HFF-Myc (cell line): Measurements from ENCODE around the gene CHMP6.

ENCODE experiments used
- DNase-seq: peaks from one replicate; pipeline ENCODE4 v3.0.0-alpha.2; 2011; ENCODE audit warnings: low read depth; ENCODE audit errors: extremely low read depth
- H3K4me3 ChIP-seq: replicated peaks from 2 replicates; pipeline ENCODE4 v1.5.1; 2011; ENCODE audit warnings: low read depth, mild to moderate bottlenecking, control low read depth, low read length
- TF ChIP-seq, protein P1 (sequence below): IDR thresholded peaks from 2 replicates; pipeline ENCODE4 v1.5.1; 2012; ENCODE audit warnings: mild to moderate bottlenecking, low read depth, low read length, control low read depth; ENCODE audit errors: missing control alignments

CHMP6 gene

DNA sequence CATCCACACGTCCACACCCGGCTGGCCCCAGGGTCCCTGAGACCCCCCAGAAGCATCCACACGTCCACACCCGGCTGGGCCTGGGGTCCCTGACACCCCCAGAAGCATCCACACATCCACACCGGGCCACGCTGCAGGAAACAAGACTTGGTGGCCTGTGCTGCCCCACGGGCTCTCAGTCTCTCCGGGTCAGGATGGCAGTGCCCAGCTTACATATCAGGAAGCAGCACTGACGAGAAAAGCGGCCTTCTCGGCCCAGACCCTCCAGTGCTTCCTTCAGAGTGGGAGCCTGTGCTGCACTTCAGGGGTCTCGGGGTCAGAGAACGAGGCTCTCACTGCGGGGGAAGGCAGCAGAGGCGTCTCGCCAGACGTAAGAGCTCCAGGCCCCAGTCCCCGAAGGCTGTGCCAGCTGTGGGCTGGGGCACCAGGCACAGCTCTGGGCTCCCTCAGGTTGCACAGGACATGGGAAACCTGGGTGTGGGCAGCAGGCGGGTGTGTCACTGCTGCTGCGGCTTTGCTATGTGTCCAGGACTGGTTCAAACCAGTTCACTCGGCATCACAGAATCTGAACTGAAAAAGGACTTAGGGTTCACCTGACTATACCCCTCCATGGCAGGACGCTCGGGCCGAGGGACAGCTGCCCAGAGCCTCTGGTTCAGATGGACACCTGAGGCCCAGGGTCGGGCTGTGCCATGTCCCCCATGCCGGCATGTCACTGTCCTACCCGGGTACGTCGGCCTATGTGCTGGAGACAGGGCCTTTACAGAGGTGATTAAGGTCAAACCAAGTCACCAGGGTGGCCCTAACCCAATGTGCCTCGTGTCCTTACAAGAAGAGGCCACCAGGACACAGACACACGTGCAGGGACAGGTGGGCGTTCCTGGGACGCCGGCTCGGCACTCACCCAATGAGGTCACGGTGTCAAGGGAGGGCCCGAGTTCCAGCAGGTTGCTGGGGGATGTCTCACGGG, 40.2 kb upstream of the CHMP6 start:
- TF ChIP-seq, protein P1, sequence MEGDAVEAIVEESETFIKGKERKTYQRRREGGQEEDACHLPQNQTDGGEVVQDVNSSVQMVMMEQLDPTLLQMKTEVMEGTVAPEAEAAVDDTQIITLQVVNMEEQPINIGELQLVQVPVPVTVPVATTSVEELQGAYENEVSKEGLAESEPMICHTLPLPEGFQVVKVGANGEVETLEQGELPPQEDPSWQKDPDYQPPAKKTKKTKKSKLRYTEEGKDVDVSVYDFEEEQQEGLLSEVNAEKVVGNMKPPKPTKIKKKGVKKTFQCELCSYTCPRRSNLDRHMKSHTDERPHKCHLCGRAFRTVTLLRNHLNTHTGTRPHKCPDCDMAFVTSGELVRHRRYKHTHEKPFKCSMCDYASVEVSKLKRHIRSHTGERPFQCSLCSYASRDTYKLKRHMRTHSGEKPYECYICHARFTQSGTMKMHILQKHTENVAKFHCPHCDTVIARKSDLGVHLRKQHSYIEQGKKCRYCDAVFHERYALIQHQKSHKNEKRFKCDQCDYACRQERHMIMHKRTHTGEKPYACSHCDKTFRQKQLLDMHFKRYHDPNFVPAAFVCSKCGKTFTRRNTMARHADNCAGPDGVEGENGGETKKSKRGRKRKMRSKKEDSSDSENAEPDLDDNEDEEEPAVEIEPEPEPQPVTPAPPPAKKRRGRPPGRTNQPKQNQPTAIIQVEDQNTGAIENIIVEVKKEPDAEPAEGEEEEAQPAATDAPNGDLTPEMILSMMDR, result no peak
- no peak for DNase-seq
- no peak overlapping the region for H3K4me3 ChIP-seq

DNA sequence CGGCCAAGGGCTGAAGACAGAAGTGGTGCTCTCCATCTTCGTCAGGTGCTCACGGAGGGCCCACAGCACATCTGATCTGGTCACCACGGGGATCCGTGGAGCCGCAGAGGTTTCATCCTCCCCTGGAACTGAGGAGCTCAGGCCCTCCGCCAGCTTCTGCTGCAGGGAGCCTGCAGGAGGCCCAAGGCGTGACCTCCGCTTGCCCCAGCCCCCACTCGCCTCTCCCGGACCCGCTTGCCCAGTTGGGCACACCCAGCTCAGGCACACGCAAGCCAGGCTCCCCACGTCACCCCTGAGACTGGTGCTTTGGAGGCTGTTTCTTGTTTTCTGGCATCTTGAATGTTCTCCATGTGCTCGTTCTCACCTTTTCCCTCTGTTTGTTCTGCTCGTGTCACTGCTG, 39.4 kb upstream of the CHMP6 start:
- DNase-seq, result no peak
- TF ChIP-seq, protein P1, result no peak
- H3K4me3 ChIP-seq, result no peak overlapping the region

DNA sequence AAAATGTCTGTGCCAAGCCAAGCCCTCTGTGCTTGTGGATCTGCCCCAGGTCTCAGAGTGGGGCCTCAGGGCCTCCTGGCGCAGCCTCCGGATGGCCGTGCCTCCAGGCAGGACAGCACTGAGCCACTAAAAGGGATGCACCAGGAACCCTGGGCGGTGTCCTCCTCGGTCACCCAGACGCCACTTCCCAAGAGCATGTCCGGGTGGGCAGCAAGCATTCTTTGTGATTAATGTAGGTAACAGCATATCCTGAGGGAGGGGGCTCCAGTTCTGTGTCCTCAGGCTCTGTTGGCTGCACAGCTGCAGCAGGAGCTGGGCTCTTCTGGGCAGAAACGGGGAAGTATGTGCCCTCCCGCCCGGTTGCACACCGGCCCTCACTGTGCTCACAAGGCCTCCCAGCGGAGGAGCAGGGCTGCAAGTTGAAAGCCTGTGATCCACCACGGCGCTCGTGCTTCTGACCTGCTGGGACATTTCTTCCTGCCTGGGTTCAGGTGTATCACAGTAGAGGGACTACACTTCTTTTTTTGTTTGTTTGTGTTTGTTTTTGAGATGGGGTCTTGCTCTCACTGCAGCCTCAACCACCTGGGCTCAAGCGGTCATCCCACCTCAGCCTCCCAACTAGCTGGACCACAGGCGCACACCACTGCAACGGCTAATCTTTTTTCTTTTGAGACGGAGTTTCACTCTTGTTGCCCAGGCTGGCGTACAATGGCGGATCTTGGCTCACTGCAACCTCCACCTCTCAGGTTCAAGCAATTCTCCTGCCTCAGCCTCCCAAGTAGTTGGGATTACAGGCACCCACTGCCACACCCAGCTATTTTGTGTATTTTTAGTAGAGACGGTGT, 37.9 kb upstream of the CHMP6 start:
- DNase-seq, result no peak
- TF ChIP-seq, protein P1, result no peak
- H3K4me3 ChIP-seq, result no peak overlapping the region

DNA sequence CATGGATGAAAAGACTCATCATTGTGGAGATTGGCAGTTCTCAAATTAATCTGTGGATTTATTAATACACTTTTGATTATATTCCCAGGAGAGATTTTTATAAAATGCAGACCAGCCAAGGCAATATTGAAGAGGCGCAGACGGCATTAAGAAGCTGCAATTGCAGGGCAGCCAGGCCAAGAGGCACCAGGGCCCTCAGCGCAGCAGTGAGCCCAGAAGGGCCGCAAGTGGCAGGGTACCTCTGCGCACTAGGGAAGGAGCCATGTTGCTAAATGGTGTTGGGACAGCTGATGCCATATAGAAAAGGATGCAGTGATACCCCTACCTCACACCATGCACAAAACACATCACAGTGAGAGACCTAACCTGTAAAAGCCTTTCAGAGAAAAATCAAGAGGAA, 36.6 kb upstream of the CHMP6 start:
- H3K4me3 ChIP-seq, result no peak overlapping the region
- TF ChIP-seq, protein P1, result no peak
- no peak for DNase-seq

DNA sequence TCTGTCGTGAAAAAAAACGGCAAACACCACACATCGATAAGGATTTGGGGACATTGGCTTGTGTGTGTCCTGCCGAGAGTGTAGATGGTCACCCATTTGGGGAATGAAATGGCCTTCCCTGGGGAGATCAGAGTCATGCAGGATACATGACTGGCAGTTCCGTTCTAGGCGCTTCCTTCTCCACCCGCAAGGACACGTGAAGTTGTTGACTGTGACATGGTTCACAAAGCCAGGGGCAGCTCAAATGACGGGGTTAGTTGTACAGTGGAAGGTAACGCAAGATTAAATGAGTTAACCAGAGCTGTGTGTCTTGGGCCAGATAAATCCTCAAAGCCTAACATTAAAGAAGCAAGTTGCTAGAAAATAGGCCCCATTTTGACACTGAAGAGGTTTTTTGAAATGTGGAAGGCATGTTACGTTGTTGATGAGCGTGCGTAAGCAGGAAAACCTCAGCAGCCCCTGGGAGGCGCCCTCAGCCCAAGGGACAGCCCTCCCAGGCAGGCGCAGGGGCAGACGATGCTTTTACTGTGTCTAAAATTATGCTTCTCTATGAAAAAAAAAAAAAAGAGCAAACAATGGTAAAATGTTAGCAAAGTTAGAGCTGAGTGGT, 35.9 kb upstream of the CHMP6 start:
- TF ChIP-seq, protein P1, result no peak
- no peak overlapping the region for H3K4me3 ChIP-seq

DNA sequence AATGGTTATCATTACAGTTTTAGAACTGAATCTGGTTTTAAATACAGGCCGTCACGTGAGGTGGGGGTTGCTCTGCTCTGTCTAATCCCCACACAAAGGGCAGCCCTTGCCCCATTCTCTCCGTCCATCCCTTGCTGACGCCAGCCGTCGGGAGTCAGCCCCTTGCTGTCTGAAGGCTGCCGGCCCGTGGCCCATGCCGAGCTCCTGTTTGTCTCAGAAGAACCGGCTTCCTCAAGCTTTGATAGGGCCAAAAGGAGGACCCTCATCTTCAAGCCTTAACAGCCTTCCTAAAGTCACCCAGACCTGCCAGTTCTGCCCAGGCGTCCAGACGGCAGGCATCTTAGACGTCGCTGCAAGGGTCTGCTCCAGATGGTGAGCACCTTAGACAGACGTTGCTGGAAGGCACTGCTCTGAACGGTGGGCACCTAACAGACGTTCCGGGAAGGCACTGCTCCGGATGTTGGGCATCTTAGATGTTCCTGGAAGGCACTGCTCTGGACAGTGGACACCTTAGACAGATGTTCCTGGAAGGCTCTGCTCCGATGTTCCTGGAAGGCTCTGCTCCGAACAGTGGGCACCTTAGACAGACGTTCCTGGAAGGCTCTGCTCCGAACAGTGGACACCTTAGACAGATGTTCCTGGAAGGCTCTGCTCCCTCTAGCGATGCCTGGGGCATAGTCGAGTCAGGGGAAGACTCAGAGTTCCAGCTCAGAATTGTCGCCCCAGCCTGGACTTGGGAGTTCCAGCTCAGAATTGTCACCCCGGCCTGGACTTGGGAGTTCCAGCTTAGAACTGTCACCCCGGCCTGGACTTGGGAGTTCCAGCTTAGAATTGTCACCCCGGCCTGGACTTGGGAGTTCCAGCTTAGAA, 35.1 kb upstream of the CHMP6 start:
- TF ChIP-seq, protein P1, result no peak
- no peak for DNase-seq
- no peak overlapping the region for H3K4me3 ChIP-seq

More for the DNA sequence above, 35.9 kb upstream of the CHMP6 start:
- DNase-seq, result no peak
